GM19324 (cell line): ENCODE results near the gene SCFD2.

Experiments used
- ATAC-seq: cut with Tn5 transposase; IDR thresholded peaks from one replicate; pipeline ENCODE4 v1.9.1; 2021; ENCODE audit warnings: mild to moderate bottlenecking, moderate library complexity; ENCODE audit not compliant: unreplicated experiment, low FRiP score

Gene SCFD2

GRCh38 chr4:52976523-52977230 lies 389.2 kb downstream of the SCFD2 start:
- ATAC-seq = no peak

- no peak for ATAC-seq
These were observed 397.2 kb downstream of the SCFD2 start for GRCh38 chr4:52968691-52969090.

GRCh38 chr4:52968241-52968640 lies 397.6 kb downstream of the SCFD2 start:
- no peak for ATAC-seq

- ATAC-seq = no peak
These were observed 399.1 kb downstream of the SCFD2 start for GRCh38 chr4:52966781-52967180.

- no peak for ATAC-seq
These were observed 399.7 kb downstream of the SCFD2 start for GRCh38 chr4:52966172-52966571.

- ATAC-seq = no peak
These were observed 401.2 kb downstream of the SCFD2 start for GRCh38 chr4:52964561-52965101.

GRCh38 chr4:52964011-52964410 lies 401.9 kb downstream of the SCFD2 start:
- no peak for ATAC-seq

- ATAC-seq = no peak
These were observed 403.1 kb downstream of the SCFD2 start for GRCh38 chr4:52962721-52963120.

GRCh38 chr4:52961666-52962412 lies 404.0 kb downstream of the SCFD2 start:
- no peak for ATAC-seq

GRCh38 chr4:52959541-52959940 lies 406.3 kb downstream of the SCFD2 start:
- ATAC-seq = no peak

- ATAC-seq = no peak
These were observed 407.8 kb downstream of the SCFD2 start for GRCh38 chr4:52957835-52958631.

GRCh38 chr4:52957220-52957686 lies 408.6 kb downstream of the SCFD2 start:
- ATAC-seq = no peak

GRCh38 chr4:52956691-52957090 lies 409.2 kb downstream of the SCFD2 start:
- no peak for ATAC-seq

GRCh38 chr4:52954560-52955170 lies 411.2 kb downstream of the SCFD2 start:
- ATAC-seq = no peak

GRCh38 chr4:52952540-52952939 lies 413.3 kb downstream of the SCFD2 start:
- no peak for ATAC-seq

GRCh38 chr4:52951016-52951415 lies 414.8 kb downstream of the SCFD2 start:
- ATAC-seq = no peak

GRCh38 chr4:52950226-52950625 lies 415.6 kb downstream of the SCFD2 start:
- no peak for ATAC-seq

GRCh38 chr4:52949336-52949735 lies 416.5 kb downstream of the SCFD2 start:
- ATAC-seq = no peak

- no peak for ATAC-seq
These were observed 417.8 kb downstream of the SCFD2 start for GRCh38 chr4:52948057-52948423.

- ATAC-seq = no peak
These were observed 418.3 kb downstream of the SCFD2 start for GRCh38 chr4:52947401-52948056.
